Heart left ventricle (tissue), 16 donors: Measurements from ENCODE around the gene CCDC71L. TPM values are rescaled to one million over a fixed set of nuclear protein-coding genes. Genes with fewer than 3 reads are reported as not detected.
"Not testable (repeated sequence)": the region's sequence is repeated elsewhere in the genome, so short reads cannot be mapped to it uniquely, and the experiment has no call there.

Experiments used
- ATAC-seq, 4 donors: fragments of 200-7000 bp; cut with Tn5 transposase; one replicate each; pipeline ENCODE4 v1.9.1; 2020 to 2022; ENCODE audit warnings: moderate library complexity in 4 of 4, mild to moderate bottlenecking in 3 of 4, moderate number of reproducible peaks in 1 of 4
- DNase-seq, 5 donors: peaks; one replicate each; pipeline ENCODE4 v3.0.0-alpha.2; 2020
- H3K27ac ChIP-seq, 12 donors: fragments of 200-600 bp; sonication (generic) in 4 of 12; one replicate each; pipeline versions ENCODE4 v1.5.0 to v1.8.0; 2016 to 2022; ENCODE audit warnings: mild to moderate bottlenecking in 2 of 12
- H3K27me3 ChIP-seq, 9 donors: fragments of 200-600 bp; sonication (generic) in 2 of 9; one replicate each; pipeline versions ENCODE4 v1.5.1 to v1.8.0; 2016 to 2022; ENCODE audit warnings: mild to moderate bottlenecking in 3 of 9
- H3K36me3 ChIP-seq, 9 donors: fragments of 200-600 bp; sonication (generic) in 2 of 9; one replicate each; pipeline versions ENCODE4 v1.5.0 to v1.8.0; 2018 to 2022; ENCODE audit warnings: mild to moderate bottlenecking in 2 of 9
- H3K4me1 ChIP-seq, 12 donors: fragments of 200-600 bp; sonication (generic) in 4 of 12; one replicate each; pipeline versions ENCODE4 v1.5.0 to v1.8.0; 2016 to 2022; ENCODE audit warnings: mild to moderate bottlenecking in 3 of 12
- H3K4me3 ChIP-seq, 12 donors: fragments of 200-600 bp; sonication (generic) in 4 of 12; one replicate each; pipeline versions ENCODE4 v1.5.0 to v1.8.0; 2017 to 2022; ENCODE audit warnings: mild to moderate bottlenecking in 9 of 12, moderate library complexity in 4 of 12
- H3K9me3 ChIP-seq, 12 donors: fragments of 200-600 bp; sonication (generic) in 4 of 12; one replicate each; pipeline versions ENCODE4 v1.5.0 to v1.8.0; 2016 to 2022; ENCODE audit warnings: mild to moderate bottlenecking in 1 of 12
- CTCF ChIP-seq, 12 donors: fragments of 200-600 bp; sonication (generic) in 4 of 12; IDR thresholded peaks; one replicate each; pipeline versions ENCODE4 v1.5.0 to v1.8.0; 2018 to 2022; ENCODE audit warnings: antibody characterized with exemption in 12 of 12, mild to moderate bottlenecking in 5 of 12
- POLR2A ChIP-seq, 2 donors: fragments of 450-650 bp; IDR thresholded peaks; one replicate each; pipeline ENCODE4 v1.6.1; 2017; ENCODE audit warnings: antibody characterized with exemption in 2 of 2, mild to moderate bottlenecking in 2 of 2, moderate library complexity in 2 of 2
- WGBS, 4 donors: extraction: QIAGEN DNeasy Blood & Tissue Kit in 2 of 4; methylation state at CpG; one replicate each; pipeline versions ENCODE4 v1.1.5 to v1.1.7; 2013 to 2018; 5-methylcytosine and 5-hydroxymethylcytosine counted together
- intact Hi-C, 10 donors: fragments of 100-400 bp; cut with DNase I; formaldehyde crosslinking; loops; one replicate each; pipeline versions ENCODE4 v1.11.1 to v1.14.2; 2022
- long read RNA-seq, 3 donors: library from polyadenylated mRNA; unstranded; transcript quantifications; one replicate each; pipeline ENCODE4 v2.0.0, GENCODE V29; 2020 to 2021
- polyA plus RNA-seq, 2 donors: library from polyadenylated mRNA; stranded (reverse); fragments of 200-250 nt; gene quantifications; one replicate each; pipeline ENCODE4 v1.2.3, GENCODE V29; 2013
- total RNA-seq, 9 donors: library from RNA; depleted of rRNA in 2 of 9; stranded (reverse); fragments of >200 nt in 2 of 9; fragmentation: NEBNext Ultra II Directional in 3 of 9; extraction: Animal tissue kit (Norgen Biotek cat#: 25700) in 3 of 9; gene quantifications; one replicate each; pipeline versions ENCODE4 v1.1.0 to v1.2.4, GENCODE V29; 2016 to 2023
- donor health status: ischemic (EF 13 %, LVEDD 7.1; RV severe dilation, severe dysfunction).
- donor health status: healthy with polysubstance abuse.
- donor health status: DM: no; HTN: yes; CAD: no.
- donor health status: DM: no; HTN: no; CAD: no.
- donor health status: ischemic (EF 25% LVEDD 6.9; RV normal size, moderate dysfunction).
- donor health status: ischemic (EF 25% LVEDD 5.7; RV mildly dilated, moderate dysfunction).
- donor health status: healthy.
- donor health status: DM: yes; HTN: yes; CAD: no.
- donor health status: ischemic (EF 35%, LVEDD 5.7; RV mildly dilated, moderate dysfunction).
- donor health status: nonischemic (EF 11% LVEDD 7.7; RV severe dilation, severe dysfunction).
- donor health status: DM: yes; HTN: yes; CAD: no.
- donor health status: PGD.
- donor health status: ischemic (EF 29% LVEDD 5.4; RV normal size, mild dysfunction).
- donor health status: nonischemic (EF 23%, LVEDD 6.1; RV moderate dilation, normal function).

Gene CCDC71L
- total RNA-seq (10 to 100 TPM in 3 of 9 donors, 1 to 10 TPM in 6; 5.3 to 16.7 (median 6.9) TPM), polyA plus RNA-seq (1 to 10 TPM; 3.5 to 4.1 TPM)
- long read RNA-seq, donor 1, full-length matches to known transcripts, result 8 of 8 reads
- long read RNA-seq, donor 1, partial matches to known transcripts, result 0 of 8 reads
- long read RNA-seq, donor 1, other reads (novel, unspliced or antisense), result 0 of 8 reads
- long read RNA-seq, donor 2, partial matches to known transcripts, result 0 of 3 reads
- long read RNA-seq, donor 2, other reads (novel, unspliced or antisense), result 3 of 3 reads
- long read RNA-seq, donor 3, full-length matches to known transcripts, result 11 of 11 reads
- long read RNA-seq, donor 3, partial matches to known transcripts, result 0 of 11 reads
- long read RNA-seq, donor 3, other reads (novel, unspliced or antisense), result 0 of 11 reads

GRCh38 chr7:106660862-106661720 lies at the start of gene CCDC71L:
Gene CCDC71L (minus strand): TSS chr7:106661158. CDS start chr7:106660896, 262 bp downstream.
- Histone ChIP-seq H3K4me1 (peaks cover 0 to 32% (median 17%) of the 10 kb centered on the region in 12 donors), H3K4me3 (peak within 1 kb of the TSS; percentile 78 to 93 (median 85)), H3K27ac (peak within 1 kb of the TSS; percentile 92 to 97 (median 95)), H3K9me3 (peaks cover 0 to 2% (median 0%) of the 10 kb centered on the region in 12 donors), H3K36me3 (no peaks in the 10 kb centered on the region), H3K27me3 (no peaks in the 10 kb centered on the region)
- 4 to 16% (median 5%) methylated on average over 46 to 51 of the region's 51 CpGs for WGBS, 4 donors
- ATAC-seq (peak; percentile 96 to 97 (median 96)), DNase-seq (peak; percentile 93 to 97 (median 96))
- intact Hi-C loops, result loop anchor here in 9 of 10 donors (1.0 to 10.0 kb wide), 11 partner anchors 59 to 486 kb away; no protein-coding TSS in a partner anchor
- peak in 1 of 2 donors; percentile 67 for TF ChIP-seq POLR2A (IDR thresholded peaks at IDR 0.05)
- TF ChIP-seq CTCF (IDR thresholded peaks at IDR 0.05), result no peak

DNA sequence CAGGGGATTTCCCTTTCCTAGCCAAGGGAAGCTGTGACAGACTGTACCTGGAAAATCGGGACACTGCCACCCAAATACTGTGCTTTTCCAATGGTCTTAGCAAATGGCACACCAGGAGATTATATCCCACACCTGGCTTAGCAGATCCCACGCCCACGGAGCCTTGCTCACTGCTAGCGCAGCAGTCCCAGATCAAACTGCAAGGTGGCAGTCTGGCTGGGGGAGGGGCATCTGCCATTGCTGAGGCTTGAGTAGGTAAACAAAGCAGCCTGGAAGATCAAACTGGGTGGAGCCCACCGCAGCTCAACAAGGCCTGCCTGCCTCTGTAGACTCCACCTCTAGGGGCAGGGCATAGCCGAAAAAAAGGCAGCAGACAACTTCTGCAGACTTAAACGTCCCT lies 48.6 kb upstream of the CCDC71L start:
- H3K27ac ChIP-seq, H3K27me3 ChIP-seq, intact Hi-C loops, ATAC-seq, H3K4me1 ChIP-seq, H3K4me3 ChIP-seq, H3K9me3 ChIP-seq, H3K36me3 ChIP-seq, DNase-seq: not testable (repeated sequence)
- WGBS, 4 donors, result 79 to 91% (median 86%) methylated on average over 5 to 7 of the region's 7 CpGs

GRCh38 chr7:106704000-106704840 lies 43.3 kb upstream of the CCDC71L start:
- 49 to 55% (median 53%) methylated on average over 3 of the region's 3 CpGs for WGBS, 4 donors
- ATAC-seq, result no peak
- Histone ChIP-seq H3K27me3 (peaks cover 0 to 9% (median 0%) of the 10 kb centered on the region in 9 donors), H3K9me3 (peaks cover 0 to 9% (median 0%) of the 10 kb centered on the region in 12 donors), H3K4me3 (no peak overlapping the region), H3K4me1 (no peaks in the 10 kb centered on the region), H3K36me3 (no peaks in the 10 kb centered on the region), H3K27ac (no peak overlapping the region)
- TF ChIP-seq POLR2A (IDR thresholded peaks at IDR 0.05) (no peak), CTCF (IDR thresholded peaks at IDR 0.05) (no peak)
- intact Hi-C loops, result no loop called here
- no peak for DNase-seq

DNA sequence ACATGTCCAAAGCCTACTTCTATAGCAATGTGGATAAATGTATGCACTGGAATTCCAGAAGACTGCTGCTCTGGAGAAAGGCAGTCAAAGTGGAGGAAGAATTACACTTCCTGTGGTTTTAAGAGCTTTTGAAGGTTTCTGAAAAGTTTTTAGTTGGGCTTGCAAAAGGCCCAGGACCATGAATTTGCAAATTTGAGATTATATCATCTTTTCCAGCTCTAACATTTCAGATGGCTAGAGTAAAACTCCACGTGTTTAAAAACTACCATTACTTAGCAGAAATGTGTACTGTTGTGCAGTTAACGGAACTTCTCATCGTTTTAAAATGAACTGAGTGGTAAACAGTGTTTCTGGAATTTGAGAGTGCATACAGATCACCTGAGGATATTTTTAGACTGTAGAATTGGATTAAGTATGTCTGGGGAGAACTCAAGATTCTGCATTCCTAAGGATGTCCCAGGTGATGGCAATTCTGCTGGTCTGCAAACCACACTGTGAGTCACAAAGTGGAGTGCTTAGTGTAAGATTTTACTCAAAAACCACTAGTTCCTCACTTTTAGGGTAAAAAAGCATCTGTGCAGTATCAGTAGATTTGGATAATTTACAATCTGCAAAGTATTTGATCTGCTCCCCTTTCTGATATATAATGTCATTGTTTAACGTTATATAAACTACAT lies 32.9 kb upstream of the CCDC71L start:
- DNase-seq (no peak), ATAC-seq (no peak)
- H3K9me3 ChIP-seq, result peaks cover 0 to 7% (median 0%) of the 10 kb centered on the region in 12 donors
- H3K4me1 ChIP-seq, result peaks cover 0 to 9% (median 0%) of the 10 kb centered on the region in 12 donors
- no peaks in the 10 kb centered on the region for H3K36me3 ChIP-seq
- 80 to 86% (median 83%) methylated on average over 4 of the region's 4 CpGs for WGBS, 4 donors
- H3K27me3 ChIP-seq, result no peaks in the 10 kb centered on the region
- intact Hi-C loops, result no loop called here
- TF ChIP-seq CTCF (IDR thresholded peaks at IDR 0.05) (no peak), POLR2A (IDR thresholded peaks at IDR 0.05) (no peak)
- no peak overlapping the region for H3K27ac ChIP-seq
- H3K4me3 ChIP-seq, result no peak overlapping the region
